ENCODE measurements around the gene CYTH4.

- TF ChIP-seq ZNF768 (CRISPR knock-in tag; IDR thresholded peaks at IDR 0.05) (no peak), ZSCAN29 (CRISPR knock-in tag; conservative IDR thresholded peaks at IDR 0.05) (no peak), ETV6 (CRISPR knock-in tag; conservative IDR thresholded peaks at IDR 0.05) (no peak), POLR2G (IDR thresholded peaks at IDR 0.05; ENCODE audit: low read depth, low read length) (no peak), CREB1 (IDR thresholded peaks at IDR 0.05) (no peak), CREB1 (CRISPR knock-in tag; IDR thresholded peaks at IDR 0.05) (no peak), DR1 (CRISPR knock-in tag; IDR thresholded peaks at IDR 0.05) (no peak), ZNF652 (CRISPR knock-in tag; IDR thresholded peaks at IDR 0.05; ENCODE audit: borderline replicate concordance, low read depth) (no peak), CTCF (CRISPR knock-in tag; IDR thresholded peaks at IDR 0.05) (no peak), RFX1 (IDR thresholded peaks at IDR 0.05) (no peak), AFF4 (CRISPR knock-in tag; IDR thresholded peaks at IDR 0.05) (no peak)
Measured at GRCh38 chr22:37254209-37254866, 28.0 kb upstream of the CYTH4 start.
